GM19238 (cell line): Measurements from ENCODE around the gene OGFOD3.

Source experiments
- DNase-seq: peaks from one replicate; pipeline ENCODE4 v3.0.0; 2011; ENCODE audit warnings: low spot score; ENCODE audit not compliant: insufficient read length

Gene OGFOD3

GRCh38 chr17:82447876-82448275, 29.5 kb upstream of the OGFOD3 start:
- DNase-seq = no peak

- DNase-seq = no peak
Observed at GRCh38 chr17:82446649-82447048, 28.3 kb upstream of the OGFOD3 start.

GRCh38 chr17:82446124-82446523, 27.7 kb upstream of the OGFOD3 start:
- no peak for DNase-seq

GRCh38 chr17:82445542-82445941, 27.2 kb upstream of the OGFOD3 start:
- DNase-seq = no peak

- DNase-seq = no peak
Observed at GRCh38 chr17:82444941-82445521, 26.6 kb upstream of the OGFOD3 start.

- no peak for DNase-seq
Observed at GRCh38 chr17:82444284-82444893, 26.0 kb upstream of the OGFOD3 start.

GRCh38 chr17:82443465-82444283, 25.3 kb upstream of the OGFOD3 start:
- DNase-seq = no peak

- no peak for DNase-seq
Observed at GRCh38 chr17:82442643-82443464, 24.5 kb upstream of the OGFOD3 start.

GRCh38 chr17:82441691-82442487, 23.5 kb upstream of the OGFOD3 start:
- no peak for DNase-seq

- no peak for DNase-seq
Observed at GRCh38 chr17:82440991-82441627, 22.7 kb upstream of the OGFOD3 start.

GRCh38 chr17:82440469-82440981, 22.1 kb upstream of the OGFOD3 start:
- DNase-seq = no peak

GRCh38 chr17:82439829-82440365, 21.5 kb upstream of the OGFOD3 start:
- DNase-seq = no peak

GRCh38 chr17:82439194-82439828, 20.9 kb upstream of the OGFOD3 start:
- no peak for DNase-seq

GRCh38 chr17:82438401-82439193, 20.2 kb upstream of the OGFOD3 start:
- no peak for DNase-seq

- DNase-seq = no peak
Observed at GRCh38 chr17:82437325-82437668, 18.9 kb upstream of the OGFOD3 start.

- DNase-seq = no peak
Observed at GRCh38 chr17:82436601-82437324, 18.4 kb upstream of the OGFOD3 start.

- no peak for DNase-seq
Observed at GRCh38 chr17:82435601-82436583, 17.5 kb upstream of the OGFOD3 start.
